K562 treated with DMSO at 1 percent for 24 hours (cell line): ENCODE data around the gene NSMCE3. TPM values are rescaled to one million over a fixed set of nuclear protein-coding genes. Genes with fewer than 3 reads are reported as not detected.

ENCODE experiments used
- total RNA-seq: library from RNA; unstranded; fragments of 300-600 nt; gene quantifications from 2 replicates; pipeline ENCODE4 v1.2.3, GENCODE V29; 2022; ENCODE audit warnings: low read depth; ENCODE audit not compliant: insufficient read depth

NSMCE3 gene
- total RNA-seq = 9.7 and 11.2 TPM in 2 replicates

GRCh38 chr15:29269485-29270168, at the start of gene NSMCE3:
Gene NSMCE3, minus strand, starts transcription at chr15:29269822. Its CDS starts 117 bp downstream, at chr15:29269705.

